Measurements from ENCODE around the gene ETV3.

DNA sequence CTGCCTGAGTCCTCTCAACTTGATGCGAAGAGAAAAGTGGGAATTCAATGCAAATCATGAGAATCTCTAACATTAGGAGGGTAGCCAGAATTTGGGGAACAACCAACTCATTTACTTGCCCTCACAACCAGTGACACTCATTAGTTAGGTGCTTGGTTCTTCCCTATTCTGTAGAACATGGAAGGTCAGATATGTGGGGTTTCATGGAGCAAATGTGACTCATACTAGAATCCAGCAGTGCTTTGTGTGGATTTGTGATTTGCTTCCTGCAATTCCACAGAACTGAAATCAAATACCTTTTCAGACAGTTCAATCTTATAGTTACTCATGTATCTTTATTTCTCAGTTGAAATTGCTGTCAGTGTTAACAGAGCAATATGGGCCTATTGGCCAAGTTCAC lies 6.9 kb upstream of the ETV3 start:
- no peak for TF ChIP-seq CTCF (IDR thresholded peaks at IDR 0.05)
- no peak for TF ChIP-seq ZFX (IDR thresholded peaks at IDR 0.05; ENCODE audit: borderline replicate concordance)

Measured in 22Rv1 (cell line).